GM12878 (cell line): ENCODE results near the gene CAMKMT. TPM values are rescaled to one million over a fixed set of nuclear protein-coding genes. Genes with fewer than 3 reads are reported as not detected.

Source experiments
- ATAC-seq: fragments of 200-7000 bp; cut with Tn5 transposase; 3 replicates; pipeline ENCODE4 v1.9.1; 2020; ENCODE audit warnings: mild to moderate bottlenecking, moderate library complexity
- BruUV-seq: library from RNA; stranded (reverse); fragments of 400-500 nt; replicated peaks from 2 replicates; lab custom pipeline; 2021; lab: Mats Ljungman, UMichigan
- CTCF ChIA-PET: fragments of 300-600 bp; sonication (Branson Sonifier 250); formaldehyde crosslinking; extraction: SDS; loops from one replicate; lab custom pipeline; 2021; ENCODE audit warnings: inconsistent platforms; lab: Yijun Ruan, JAX
- POLR2A ChIA-PET: fragments of 350-600 bp; formaldehyde crosslinking; extraction: SDS; loops from one replicate; lab custom pipeline; 2021; ENCODE audit warnings: inconsistent platforms; lab: Charles Lee
- RAD21 ChIA-PET: fragments of 300-600 bp; sonication (Branson Sonifier 250); formaldehyde crosslinking; loops from one replicate; lab custom pipeline; 2023; ENCODE audit warnings: antibody characterized with exemption; ENCODE audit not compliant: unreplicated experiment; lab: Charles Lee
- SMC1A ChIA-PET: fragments of 300-600 bp; sonication (Branson Sonifier 250); formaldehyde crosslinking; loops from one replicate; lab custom pipeline; 2023; ENCODE audit not compliant: unreplicated experiment, uncharacterized antibody; lab: Charles Lee
- DNase-seq: peaks from one replicate; pipeline ENCODE4 v3.0.0-alpha.2; 2011; ENCODE audit warnings: low read depth, low spot score
- FAIRE-seq: peaks from 3 replicates; lab custom pipeline; 2011; peaks lifted over from hg19 to GRCh38; lab: Jason Lieb, UNC
- H2AFZ ChIP-seq: 2 replicates; pipeline ENCODE4 v1.6.0; 2011; ENCODE audit warnings: low read depth, low read length, control low read depth; ENCODE audit not compliant: control insufficient read depth
- H3K27ac ChIP-seq: 2 replicates; pipeline ENCODE4 v1.5.1; 2011; ENCODE audit warnings: control low read depth; ENCODE audit not compliant: control insufficient read depth, insufficient read depth
- H3K27me3 ChIP-seq, 2 experiments: replicated peaks in 1 of 2; 2 replicates each; pipeline versions ENCODE4 v1.6.0 to v1.6.1; 2011; ENCODE audit warnings: low read length in 1 of 2; ENCODE audit not compliant: control insufficient read depth in 2 of 2, insufficient read depth in 2 of 2
- H3K36me3 ChIP-seq, 2 experiments: 2 replicates each; pipeline ENCODE4 v1.5.1; 2011; ENCODE audit warnings: low read length in 1 of 2; ENCODE audit not compliant: control insufficient read depth in 2 of 2, insufficient read depth in 2 of 2
- H3K4me1 ChIP-seq: 2 replicates; pipeline ENCODE4 v1.6.1; 2011; ENCODE audit warnings: mild to moderate bottlenecking, low read length, moderate library complexity, mixed read lengths; ENCODE audit not compliant: control insufficient read depth, insufficient read depth
- H3K4me2 ChIP-seq: 2 replicates; pipeline ENCODE4 v1.6.0; 2011; ENCODE audit warnings: control low read depth; ENCODE audit not compliant: control insufficient read depth, insufficient read depth
- H3K4me3 ChIP-seq: fragments of 200-600 bp; sonication (generic); 2 replicates; pipeline ENCODE4 v1.5.1; 2016
- H3K79me2 ChIP-seq: 2 replicates; pipeline ENCODE4 v1.6.0; 2011; ENCODE audit warnings: low read length; ENCODE audit not compliant: control insufficient read depth, insufficient read depth
- H3K9ac ChIP-seq: 2 replicates; pipeline ENCODE4 v1.8.0; 2011; ENCODE audit warnings: low read length, control low read depth, mixed read lengths; ENCODE audit not compliant: control insufficient read depth, insufficient read depth
- H3K9me3 ChIP-seq: replicated peaks from 3 replicates; pipeline ENCODE4 v1.5.1; 2011; ENCODE audit warnings: mild to moderate bottlenecking, low read length; ENCODE audit not compliant: control insufficient read depth, insufficient read depth
- H4K20me1 ChIP-seq: 2 replicates; pipeline ENCODE4 v1.6.0; 2011; ENCODE audit not compliant: control insufficient read depth, insufficient read depth
- ASH2L ChIP-seq: fragments of 300-600, 200-600 bp; sonication (generic); IDR thresholded peaks from 2 replicates; pipeline ENCODE4 v1.6.1; 2017; ENCODE audit warnings: low read depth, mild to moderate bottlenecking, borderline replicate concordance
- BCL3 ChIP-seq: IDR thresholded peaks from 2 replicates; pipeline ENCODE4 v1.6.1; 2011; ENCODE audit warnings: borderline replicate concordance, low read depth, mild to moderate bottlenecking, moderate library complexity, low read length; ENCODE audit not compliant: insufficient read depth, poor library complexity, severe bottlenecking
- CBX5 ChIP-seq: sonication (generic); IDR thresholded peaks from 2 replicates; pipeline ENCODE4 v1.6.1; 2016; ENCODE audit warnings: low read depth, moderate library complexity, mild to moderate bottlenecking, inconsistent platforms
- CHD1 ChIP-seq: IDR thresholded peaks from 2 replicates; pipeline ENCODE4 v1.6.1; 2012; ENCODE audit warnings: low read depth, low read length, improper control_type of control experiment
- CREB1 ChIP-seq: IDR thresholded peaks from 2 replicates; pipeline ENCODE4 v1.6.1; 2012; ENCODE audit warnings: low read depth, mild to moderate bottlenecking, inconsistent platforms
- CTCF ChIP-seq, 3 experiments: IDR thresholded peaks in 2 of 3; conservative IDR thresholded peaks in 1 of 3; 2 replicates each; pipeline ENCODE4 v1.5.1; 2011; ENCODE audit warnings: low read depth in 3 of 3, low read length in 3 of 3, mild to moderate bottlenecking in 3 of 3, control low read depth in 2 of 3, moderate library complexity in 2 of 3, inconsistent platforms in 1 of 3, mixed read lengths in 1 of 3; ENCODE audit not compliant: control insufficient read depth in 2 of 3, insufficient read depth in 1 of 3; ENCODE audit errors: extremely low read depth in 1 of 3
- IRF4 ChIP-seq: IDR thresholded peaks from 2 replicates; pipeline ENCODE4 v1.6.1; 2011; ENCODE audit warnings: low read depth, low read length
- JUNB ChIP-seq: IDR thresholded peaks from 2 replicates; pipeline ENCODE4 v1.6.1; 2016; ENCODE audit warnings: antibody characterized with exemption, mild to moderate bottlenecking
- KLF5 ChIP-seq: fragments of 450-650 bp; IDR thresholded peaks from 2 replicates; pipeline ENCODE4 v1.6.1; 2014; ENCODE audit warnings: mild to moderate bottlenecking; ENCODE audit not compliant: partially characterized antibody
- NKRF ChIP-seq: fragments of 450-650 bp; conservative IDR thresholded peaks from 2 replicates; pipeline ENCODE4 v1.6.1; 2017; ENCODE audit warnings: mild to moderate bottlenecking, moderate library complexity
- NR2C1 ChIP-seq: fragments of 450-650 bp; IDR thresholded peaks from 2 replicates; pipeline ENCODE4 v1.6.1; 2017; ENCODE audit warnings: antibody characterized with exemption, mild to moderate bottlenecking, moderate library complexity
- PAX5 ChIP-seq: IDR thresholded peaks from 2 replicates; pipeline ENCODE4 v1.6.1; 2011; ENCODE audit warnings: low read depth, low read length, borderline replicate concordance
- SMAD5 ChIP-seq: IDR thresholded peaks from 2 replicates; pipeline ENCODE4 v1.6.1; 2016; ENCODE audit warnings: antibody characterized with exemption, low read depth
- SMC3 ChIP-seq: IDR thresholded peaks from 2 replicates; pipeline ENCODE4 v1.6.1; 2011; ENCODE audit warnings: low read length, improper control_type of control experiment, borderline replicate concordance
- WRNIP1 ChIP-seq: IDR thresholded peaks from 2 replicates; pipeline ENCODE4 v1.6.1; 2011; ENCODE audit warnings: low read depth, low read length, improper control_type of control experiment, borderline replicate concordance
- YBX1 ChIP-seq: fragments of 450-650 bp; IDR thresholded peaks from 2 replicates; pipeline ENCODE4 v1.6.1; 2016; ENCODE audit warnings: antibody characterized with exemption
- WGBS: methylation state at CpG from one replicate; pipeline ENCODE4 v1.1.6; 2016; ENCODE audit warnings: low lambda C conversion rate; ENCODE audit not compliant: insufficient replicate concordance, insufficient coverage; ENCODE audit errors: missing lambda C conversion rate; 5-methylcytosine and 5-hydroxymethylcytosine counted together
- in situ Hi-C: fragments of 300-500 bp; cut with MboI; formaldehyde crosslinking; loops from 9 replicates; pipeline ENCODE4 v1.14.3; 2018; ENCODE audit warnings: mixed read lengths
- intact Hi-C: fragments of 100-400 bp; cut with micrococcal nuclease; formaldehyde crosslinking; loops from one replicate; pipeline ENCODE4 v1.14.2; 2022; ENCODE audit not compliant: unreplicated experiment
- polyA plus RNA-seq, 11 experiments: library from polyadenylated mRNA; depleted of rRNA in 4 of 11; unstranded in 6 of 11; stranded (reverse) in 5 of 11; fragments of >200 nt; fragmentation: Nextera tagmentation in 4 of 11; fragmentation: Illumina TruSeq in 1 of 11; extraction: Ambion mirVana in 4 of 11; extraction: Trizol in 1 of 11; gene quantifications; 1 replicate in 1 of 11; 2 replicates in 10 of 11; pipeline versions ENCODE4 v1.2.1 to v1.2.3, GENCODE V29; 2011 to 2016; ENCODE audit warnings: inconsistent platforms in 2 of 11, missing spikeins in 2 of 11, low read depth in 1 of 11
- total RNA-seq, 4 experiments: library from RNA; depleted of rRNA in 3 of 4; stranded (reverse); fragments of >200 nt in 3 of 4; fragmentation: Illumina TruSeq in 1 of 4; extraction: Trizol in 1 of 4; gene quantifications; 2 replicates each; pipeline versions ENCODE4 v1.2.1 to v1.2.3, GENCODE V29; 2013 to 2021

CAMKMT gene
- total and polyA plus RNA-seq, 10 of the 15 experiments (the other 5 are each of a cell fraction or from before 2014, with no cell fraction given), result 2.7 to 16.0 (median 11.8) TPM

GRCh38 chr2:44745922-44746766 lies 384.4 kb downstream of the CAMKMT start:
- 92% methylated on average over 4 of the region's 4 CpGs for WGBS
- Histone ChIP-seq H3K27ac (no peak overlapping the region), H3K9me3 (no peaks in the 10 kb centered on the region), H3K36me3 (no peaks in the 10 kb centered on the region), H3K79me2 (no peaks in the 10 kb centered on the region), H3K4me2 (no peak overlapping the region), H4K20me1 (no peaks in the 10 kb centered on the region), H2AFZ (no peak overlapping the region), H3K9ac (no peak overlapping the region), H3K4me1 (no peaks in the 10 kb centered on the region), H3K27me3 (no peaks in the 10 kb centered on the region), H3K4me3 (no peak overlapping the region)
- in situ Hi-C loops (no loop called here), intact Hi-C loops (no loop called here)
- no peak for TF ChIP-seq SMAD5
- no peak for TF ChIP-seq NKRF
- no peak for TF ChIP-seq IRF4
- no peak for TF ChIP-seq PAX5
- TF ChIP-seq BCL3, result no peak
- TF ChIP-seq NR2C1, result no peak
- TF ChIP-seq CREB1, result no peak
- TF ChIP-seq WRNIP1, result no peak
- TF ChIP-seq CBX5, result no peak
- no peak for TF ChIP-seq JUNB
- TF ChIP-seq KLF5, result no peak
- TF ChIP-seq CTCF (IDR thresholded peaks at IDR 0.05 in 2 of 3, conservative IDR thresholded peaks at IDR 0.05 in 1 of 3; ENCODE audit: control insufficient read depth in 2 of 3, extremely low read depth in 1 of 3, insufficient read depth in 1 of 3, low read depth in 3 of 3, low read length in 3 of 3), result no peak
- no peak for TF ChIP-seq SMC3
- TF ChIP-seq ASH2L, result no peak
- no peak for TF ChIP-seq CHD1
- no peak for TF ChIP-seq YBX1
- ChIA-PET SMC1A (interaction anchor here (0.7 to 2.2 kb wide), 14 partner anchors 11 to 267 kb away, joined by 3 to 9 read pairs (median 4); no protein-coding TSS in a partner anchor), CTCF (interaction anchor here (1.2 kb wide), 1 partner anchor 267 kb away, joined by 4 read pairs; no protein-coding TSS in a partner anchor), POLR2A (interaction anchor here (1.2 to 1.8 kb wide), 2 partner anchors 9 to 100 kb away, joined by 3 to 4 read pairs; no protein-coding TSS in a partner anchor), RAD21 (interaction anchor here (0.8 kb wide), 1 partner anchor 38 kb away, joined by 3 read pairs; no protein-coding TSS in a partner anchor)
- BruUV-seq, result no TSS peak
- no peak for DNase-seq
- no peak for ATAC-seq
- no peak for FAIRE-seq
